Kidney (tissue), 14 donors: ENCODE measurements around the gene TRPM3. TPM values are rescaled to one million over a fixed set of nuclear protein-coding genes. Genes with fewer than 3 reads are reported as not detected.
A peak's percentile ranks its signal among the peaks of the same experiment; 100 is the strongest.

Source experiments
- DNase-seq, 5 donors: peaks; one replicate each; pipeline ENCODE4 v3.0.0-alpha.2; 2013 to 2020
- FAIRE-seq: peaks from 2 replicates; lab custom pipeline; 2012; peaks lifted over from hg19 to GRCh38; lab: Jason Lieb, UNC
- H3K27ac ChIP-seq, 2 donors: one replicate each; pipeline ENCODE4 v1.7.0; 2013; ENCODE audit warnings: low read depth in 2 of 2, low read length in 2 of 2, inconsistent platforms in 1 of 2
- H3K27me3 ChIP-seq: one replicate; pipeline ENCODE4 v1.7.1; 2013; ENCODE audit warnings: low read length, inconsistent platforms; ENCODE audit not compliant: control insufficient read depth, insufficient read depth
- H3K36me3 ChIP-seq, 3 donors: one replicate each; pipeline versions ENCODE4 v1.7.0 to v1.7.1; 2013; ENCODE audit warnings: low read length in 3 of 3, control low read depth in 1 of 3, inconsistent platforms in 1 of 3; ENCODE audit not compliant: insufficient read depth in 3 of 3, control insufficient read depth in 2 of 3
- H3K4me1 ChIP-seq, 3 donors: one replicate each; pipeline versions ENCODE4 v1.7.0 to v1.7.1; 2013; ENCODE audit warnings: low read length in 3 of 3, inconsistent platforms in 1 of 3, low read depth in 1 of 3; ENCODE audit not compliant: control insufficient read depth in 2 of 3, insufficient read depth in 2 of 3
- H3K4me3 ChIP-seq, 3 donors: one replicate each; pipeline versions ENCODE4 v1.7.0 to v1.8.1; 2013; ENCODE audit warnings: low read length in 3 of 3, control low read depth in 1 of 3, inconsistent platforms in 1 of 3
- H3K9ac ChIP-seq, 3 donors: one replicate each; pipeline versions ENCODE4 v1.7.0 to v1.7.1; 2013; ENCODE audit warnings: low read length in 3 of 3, control low read depth in 1 of 3, inconsistent platforms in 1 of 3
- H3K9me3 ChIP-seq, 3 donors: one replicate each; pipeline versions ENCODE4 v1.7.0 to v1.7.1; 2013; ENCODE audit warnings: low read length in 3 of 3, control low read depth in 1 of 3, inconsistent platforms in 1 of 3; ENCODE audit not compliant: control insufficient read depth in 2 of 3, insufficient read depth in 1 of 3
- intact Hi-C: fragments of 100-400 bp; cut with DNase I; formaldehyde crosslinking; loops from one replicate; pipeline ENCODE4 v1.11.1; 2022
- polyA plus RNA-seq: library from polyadenylated mRNA; stranded (reverse); fragments of 350-450 nt; fragmentation: Illumina TruSeq; extraction: RNeasy Lipid Tissue Mini Kit (QIAGEN cat#74804); gene quantifications from one replicate; pipeline ENCODE4 v1.2.3, GENCODE V29; 2014; ENCODE audit warnings: low read depth, low replicate concordance; ENCODE audit not compliant: insufficient read depth
- total RNA-seq: library from RNA; stranded (reverse); fragmentation: NEBNext Ultra II Directional; extraction: Animal tissue kit (Norgen Biotek cat#: 25700); gene quantifications from one replicate; pipeline ENCODE4 v1.2.1, GENCODE V29; 2021
- TF ChIP-seq, protein P1 (sequence below): IDR thresholded peaks from 3 replicates; pipeline ENCODE4 v1.5.1; 2012; ENCODE audit warnings: mild to moderate bottlenecking, moderate library complexity, borderline replicate concordance; ENCODE audit not compliant: insufficient read depth; ENCODE audit errors: extremely low read depth
- donor health status: control.
- donor health status: control.
- donor health status: control.
- donor health status: control.
- donor health status: control.
- donor health status: DM: yes; HTN: yes; CAD: no.
- donor health status: Normal renal cell carcinoma (clear cell type).

Gene TRPM3
- total and polyA plus RNA-seq, 2 donors from 2014 or later, result 8.8 to 11.4 TPM

DNA sequence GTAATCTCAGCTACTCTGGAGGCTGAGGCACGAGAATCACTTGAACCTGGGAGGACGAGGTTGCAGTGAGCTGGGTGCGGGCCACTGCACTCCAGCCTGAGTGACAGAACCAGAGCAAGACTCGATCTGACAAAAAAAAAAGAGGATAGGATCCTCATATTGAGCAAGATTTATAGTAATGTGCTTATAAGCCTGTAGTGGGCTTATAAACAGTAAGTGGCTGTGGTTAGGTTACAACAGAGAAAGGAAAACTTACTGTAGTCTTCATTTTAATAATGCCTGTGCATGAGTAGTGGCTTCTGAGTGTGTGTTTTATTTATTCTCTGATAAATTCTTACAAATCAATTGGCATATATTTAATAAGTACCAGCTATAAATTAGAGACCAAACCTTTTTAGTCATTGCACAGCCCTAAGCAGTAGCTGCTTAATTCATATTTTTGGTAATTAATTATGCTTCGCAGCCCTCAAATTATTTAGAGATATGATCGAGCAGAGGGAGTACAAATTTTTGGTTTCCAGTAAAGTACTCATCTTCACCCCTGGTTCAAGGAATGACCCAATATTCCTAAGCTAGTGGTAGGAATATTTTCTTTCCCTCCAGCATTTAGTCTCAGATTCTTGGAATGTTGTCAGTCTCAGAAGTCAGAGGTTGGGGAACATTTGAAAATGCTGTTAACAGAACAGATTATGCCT is 633.2 kb downstream of the TRPM3 start:
- no peaks in the 10 kb centered on the region for H3K9me3 ChIP-seq
- FAIRE-seq (no peak), DNase-seq (no peak)
- no peak overlapping the region for H3K4me3 ChIP-seq
- no peak overlapping the region for H3K9ac ChIP-seq
- TF ChIP-seq, protein P1, sequence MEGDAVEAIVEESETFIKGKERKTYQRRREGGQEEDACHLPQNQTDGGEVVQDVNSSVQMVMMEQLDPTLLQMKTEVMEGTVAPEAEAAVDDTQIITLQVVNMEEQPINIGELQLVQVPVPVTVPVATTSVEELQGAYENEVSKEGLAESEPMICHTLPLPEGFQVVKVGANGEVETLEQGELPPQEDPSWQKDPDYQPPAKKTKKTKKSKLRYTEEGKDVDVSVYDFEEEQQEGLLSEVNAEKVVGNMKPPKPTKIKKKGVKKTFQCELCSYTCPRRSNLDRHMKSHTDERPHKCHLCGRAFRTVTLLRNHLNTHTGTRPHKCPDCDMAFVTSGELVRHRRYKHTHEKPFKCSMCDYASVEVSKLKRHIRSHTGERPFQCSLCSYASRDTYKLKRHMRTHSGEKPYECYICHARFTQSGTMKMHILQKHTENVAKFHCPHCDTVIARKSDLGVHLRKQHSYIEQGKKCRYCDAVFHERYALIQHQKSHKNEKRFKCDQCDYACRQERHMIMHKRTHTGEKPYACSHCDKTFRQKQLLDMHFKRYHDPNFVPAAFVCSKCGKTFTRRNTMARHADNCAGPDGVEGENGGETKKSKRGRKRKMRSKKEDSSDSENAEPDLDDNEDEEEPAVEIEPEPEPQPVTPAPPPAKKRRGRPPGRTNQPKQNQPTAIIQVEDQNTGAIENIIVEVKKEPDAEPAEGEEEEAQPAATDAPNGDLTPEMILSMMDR, result no peak
- no peaks in the 10 kb centered on the region for H3K36me3 ChIP-seq
- intact Hi-C loops, result no loop called here
- peaks cover 0 to 49% (median 21%) of the 10 kb centered on the region in 3 donors for H3K4me1 ChIP-seq
- no peaks in the 10 kb centered on the region for H3K27me3 ChIP-seq
- peak overlapping the region; percentile 38 to 66 for H3K27ac ChIP-seq

GRCh38 chr9:70486127-70486526 is 635.3 kb downstream of the TRPM3 start:
- Histone ChIP-seq H3K27me3 (no peaks in the 10 kb centered on the region), H3K4me1 (peaks cover 0 to 41% (median 16%) of the 10 kb centered on the region in 3 donors), H3K4me3 (no peak overlapping the region), H3K36me3 (no peaks in the 10 kb centered on the region), H3K27ac (peak overlapping the region; percentile 63 to 83), H3K9ac (peak overlapping the region in 1 of 3 donors; percentile 53), H3K9me3 (no peaks in the 10 kb centered on the region)
- no peak for FAIRE-seq
- DNase-seq, result no peak
- intact Hi-C loops, result no loop called here
- TF ChIP-seq, protein P1, result peak; percentile 7

- H3K9ac ChIP-seq, result peak overlapping the region in 1 of 3 donors; percentile 53
- no peak overlapping the region for H3K4me3 ChIP-seq
- TF ChIP-seq, protein P1, result no peak
- peak overlapping the region; percentile 63 to 83 for H3K27ac ChIP-seq
- no peaks in the 10 kb centered on the region for H3K27me3 ChIP-seq
- H3K4me1 ChIP-seq, result peaks cover under 1 to 48% (median 24%) of the 10 kb centered on the region in 3 donors
- intact Hi-C loops, result no loop called here
- H3K36me3 ChIP-seq, result no peaks in the 10 kb centered on the region
- no peaks in the 10 kb centered on the region for H3K9me3 ChIP-seq
- FAIRE-seq (no peak), DNase-seq (peak in 1 of 5 donors; percentile 82)
Measured at GRCh38 chr9:70485273-70485858, 636.1 kb downstream of the TRPM3 start.
